HG03025 (cell line): ENCODE measurements around the gene DNAH11.
"Not testable (repeated sequence)": the region's sequence is repeated elsewhere in the genome, so short reads cannot be mapped to it uniquely, and the experiment has no call there.

Experiments used
- ATAC-seq: cut with Tn5 transposase; IDR thresholded peaks from one replicate; pipeline ENCODE4 v1.9.1; 2021; ENCODE audit warnings: mild to moderate bottlenecking, moderate library complexity; ENCODE audit not compliant: unreplicated experiment, low FRiP score

The DNAH11 gene

GRCh38 chr7:21616796-21617436, 74.1 kb downstream of the DNAH11 start:
- no peak for ATAC-seq

- ATAC-seq, result no peak
Observed at GRCh38 chr7:21617513-21617912, 74.7 kb downstream of the DNAH11 start.

- no peak for ATAC-seq
Observed at GRCh38 chr7:21617916-21618390, 75.1 kb downstream of the DNAH11 start.

GRCh38 chr7:21618706-21619105, 75.9 kb downstream of the DNAH11 start:
- ATAC-seq, result no peak

- no peak for ATAC-seq
Observed at GRCh38 chr7:21620054-21620453, 77.2 kb downstream of the DNAH11 start.

- no peak for ATAC-seq
Observed at GRCh38 chr7:21624320-21624719, 81.5 kb downstream of the DNAH11 start.

- ATAC-seq, result no peak
Observed at GRCh38 chr7:21636694-21637093, 93.9 kb downstream of the DNAH11 start.

GRCh38 chr7:21639206-21639868, 96.5 kb downstream of the DNAH11 start:
- ATAC-seq, result no peak

- ATAC-seq, result no peak
Observed at GRCh38 chr7:21640105-21640504, 97.3 kb downstream of the DNAH11 start.

GRCh38 chr7:21641546-21641945, 98.7 kb downstream of the DNAH11 start:
- no peak for ATAC-seq

- ATAC-seq, result no peak
Observed at GRCh38 chr7:21642422-21642821, 99.6 kb downstream of the DNAH11 start.

- no peak for ATAC-seq
Observed at GRCh38 chr7:21651697-21652096, 108.9 kb downstream of the DNAH11 start.

- ATAC-seq, result no peak
Observed at GRCh38 chr7:21653623-21654022, 110.8 kb downstream of the DNAH11 start.

- ATAC-seq, result no peak
Observed at GRCh38 chr7:21656081-21656480, 113.2 kb downstream of the DNAH11 start.

GRCh38 chr7:21656796-21657195, 114.0 kb downstream of the DNAH11 start:
- no peak for ATAC-seq

- no peak for ATAC-seq
Observed at GRCh38 chr7:21670496-21670895, 127.7 kb downstream of the DNAH11 start.

- ATAC-seq, result peak; percentile 68
Observed at GRCh38 chr7:21671859-21672258, 129.0 kb downstream of the DNAH11 start.

GRCh38 chr7:21675255-21675654, 132.4 kb downstream of the DNAH11 start:
- no peak for ATAC-seq

- ATAC-seq, result no peak
Observed at GRCh38 chr7:21690705-21691104, 147.9 kb downstream of the DNAH11 start.

- ATAC-seq, result not testable (repeated sequence)
Observed at GRCh38 chr7:21691146-21691545, 148.3 kb downstream of the DNAH11 start.

GRCh38 chr7:21700587-21700986, 157.7 kb downstream of the DNAH11 start:
- not testable (repeated sequence) for ATAC-seq

- ATAC-seq, result no peak
Observed at GRCh38 chr7:21702303-21702702, 159.5 kb downstream of the DNAH11 start.
